Measurements from ENCODE around the gene DGKQ.
"Not testable (repeated sequence)": the region's sequence is repeated elsewhere in the genome, so short reads cannot be mapped to it uniquely, and the experiment has no call there.

Gene DGKQ

DNA sequence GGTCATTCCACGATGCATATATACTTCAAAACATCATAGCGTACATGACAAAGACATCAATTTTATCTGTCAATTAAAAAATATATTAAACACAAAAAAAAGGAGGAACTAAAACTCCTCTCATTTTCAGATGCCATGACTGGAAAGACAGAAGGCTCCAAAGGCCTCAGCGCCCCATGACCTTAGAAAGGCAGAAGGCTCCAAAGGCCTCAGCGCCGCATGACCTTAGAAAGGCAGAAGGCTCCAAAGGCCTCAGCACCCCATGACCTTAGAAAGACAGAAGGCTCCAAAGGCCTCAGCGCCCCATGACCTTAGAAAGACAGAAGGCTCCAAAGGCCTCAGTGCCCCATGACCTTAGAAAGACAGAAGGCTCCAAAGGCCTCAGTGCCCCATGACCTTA is 54.8 kb downstream of the DGKQ start:
- not testable (repeated sequence) for DNase-seq

DNA sequence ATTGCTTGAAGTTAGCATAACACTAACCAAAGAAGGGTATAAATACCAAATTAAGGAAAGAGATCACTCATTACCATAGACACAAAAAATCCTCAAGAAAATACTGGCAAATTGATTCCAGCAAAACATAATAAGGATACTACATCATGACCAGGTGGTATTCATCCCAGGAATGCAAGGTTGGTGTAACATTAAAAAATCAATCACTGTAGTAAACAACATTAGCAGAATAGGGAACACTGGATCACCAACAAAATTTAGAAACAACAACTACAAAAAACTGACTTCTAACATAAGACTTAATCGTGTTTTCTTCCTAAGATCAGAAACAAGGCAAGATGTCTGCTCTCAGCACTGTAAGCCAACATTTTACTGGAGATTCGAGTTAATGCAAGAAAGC is 55.4 kb downstream of the DGKQ start:
- no peak for DNase-seq

DNA sequence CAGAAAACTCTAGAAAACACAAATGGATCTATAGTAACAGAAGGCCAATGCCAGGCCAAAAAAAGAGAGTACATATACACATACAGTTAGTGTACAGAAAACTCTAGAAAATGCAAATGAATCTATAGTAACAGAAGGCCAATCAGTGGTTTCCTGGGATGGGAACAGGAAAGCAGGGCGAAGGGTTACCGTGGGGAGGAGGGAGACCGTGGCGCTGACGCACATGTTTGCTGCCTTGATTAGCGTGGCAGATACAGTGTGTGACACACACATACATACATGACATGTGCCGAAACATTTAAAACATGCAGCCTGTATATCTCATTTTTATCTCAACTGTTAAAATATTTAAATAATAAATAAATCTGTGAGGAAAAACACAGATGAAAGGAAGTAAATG is 55.9 kb downstream of the DGKQ start:
- DNase-seq: no peak

DNA sequence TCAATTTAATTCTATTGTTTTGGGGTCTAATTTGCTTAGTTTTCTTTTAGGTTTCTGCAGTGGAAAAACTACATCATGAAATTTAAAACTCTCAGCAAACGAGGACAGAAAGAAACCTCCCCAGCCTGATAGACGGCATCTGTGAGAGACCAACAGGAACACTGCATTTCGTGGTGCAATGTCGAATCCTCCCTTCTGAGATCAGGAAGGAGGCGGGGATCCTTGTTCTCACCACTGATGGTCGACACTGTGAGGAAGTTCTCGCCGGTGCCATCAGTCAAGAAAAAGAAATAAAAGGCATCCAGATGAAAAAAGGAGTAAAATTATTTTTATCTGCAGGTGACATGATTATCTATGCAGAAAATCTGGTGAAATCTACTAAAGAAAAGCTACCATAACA is 57.8 kb downstream of the DGKQ start:
- no peak for DNase-seq

DNA sequence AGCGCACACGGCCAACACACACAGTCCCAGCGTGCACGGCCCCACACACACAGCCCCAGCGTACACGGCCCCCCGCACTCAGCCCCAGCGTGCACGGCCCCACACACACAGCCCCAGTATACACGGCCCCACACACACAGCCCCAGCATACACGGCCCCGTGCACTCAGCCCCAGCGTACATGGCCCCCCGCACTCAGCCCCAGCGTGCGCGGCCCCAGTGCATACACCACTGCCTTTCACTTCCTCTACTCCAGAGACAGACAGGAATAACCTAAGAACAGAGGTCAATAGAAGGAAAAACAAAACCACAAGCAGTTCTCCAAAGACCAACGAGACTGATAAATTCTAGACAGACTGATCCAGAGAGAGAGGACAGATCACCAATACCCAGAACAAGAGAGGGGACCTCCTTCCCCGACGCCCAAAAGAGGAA is 58.3 kb downstream of the DGKQ start:
- no peak for DNase-seq

DNA sequence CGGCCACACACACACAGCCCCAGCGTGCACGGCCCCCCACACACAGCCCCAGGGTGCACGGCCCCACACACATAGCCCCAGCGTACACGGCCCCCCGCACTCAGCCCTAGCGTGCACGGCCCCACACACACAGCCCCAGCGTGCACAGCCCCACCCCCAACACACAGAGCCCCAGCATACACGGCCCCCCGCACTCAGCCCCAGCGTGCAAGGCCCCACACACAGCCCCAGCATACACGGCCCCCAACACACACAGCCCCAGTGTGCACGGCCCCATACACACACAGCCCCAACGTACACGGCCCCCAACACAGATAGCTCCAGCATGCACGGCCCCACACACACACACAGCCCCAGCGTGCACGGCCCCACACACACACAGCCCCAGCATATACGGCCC is 58.8 kb downstream of the DGKQ start:
- no peak for DNase-seq

DNA sequence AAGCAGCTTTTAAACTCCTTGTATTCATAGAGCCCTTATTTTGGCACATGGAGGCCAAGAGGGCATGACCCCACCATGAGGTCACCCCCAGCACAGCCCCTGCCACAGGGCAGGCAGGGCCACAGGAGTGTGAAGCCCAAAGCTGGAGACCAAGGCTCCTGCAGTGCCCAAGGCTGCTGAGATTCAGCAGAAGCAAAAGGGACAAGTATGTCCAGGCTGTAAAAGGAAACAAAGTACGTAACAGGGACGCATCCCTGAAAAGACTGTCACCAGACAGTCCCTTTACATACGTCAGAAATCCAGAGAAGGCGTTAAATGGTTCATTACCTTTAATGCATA is 60.1 kb downstream of the DGKQ start:
- DNase-seq: no peak

DNA sequence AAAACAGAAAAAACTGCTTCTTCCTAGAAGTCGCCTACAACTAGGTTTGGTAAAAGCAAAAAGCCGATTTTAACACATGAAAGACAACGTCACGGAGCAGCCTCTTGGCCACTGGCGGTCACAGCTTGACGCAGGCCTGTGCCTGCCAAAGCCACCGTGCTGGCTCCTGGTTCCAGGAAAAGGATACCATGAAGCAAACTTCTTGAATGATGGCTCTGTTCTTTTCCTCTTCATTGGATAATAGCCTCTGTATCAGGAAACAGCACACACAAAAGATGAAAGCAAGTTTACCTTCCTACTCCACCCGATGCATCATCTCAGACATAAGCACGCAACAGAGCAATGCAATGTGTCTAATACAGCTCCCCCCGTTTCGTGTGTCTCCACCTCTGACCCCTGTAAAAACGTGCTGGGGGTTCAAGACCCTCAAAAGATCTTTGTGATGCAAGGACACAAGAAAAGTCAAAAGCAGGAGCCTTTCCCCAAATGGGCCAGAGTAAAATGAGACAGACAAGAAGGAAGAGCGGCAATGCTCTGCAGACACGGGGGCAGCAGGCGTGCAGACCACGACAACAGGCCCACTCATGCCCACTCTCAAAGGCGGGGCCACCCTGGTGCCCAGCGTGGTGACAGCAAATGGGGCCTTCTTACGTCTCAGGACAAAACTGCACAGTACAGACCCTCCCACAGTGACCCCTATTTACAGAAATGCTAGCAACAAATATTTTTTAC is 60.7 kb downstream of the DGKQ start:
- DNase-seq: no peak

DNA sequence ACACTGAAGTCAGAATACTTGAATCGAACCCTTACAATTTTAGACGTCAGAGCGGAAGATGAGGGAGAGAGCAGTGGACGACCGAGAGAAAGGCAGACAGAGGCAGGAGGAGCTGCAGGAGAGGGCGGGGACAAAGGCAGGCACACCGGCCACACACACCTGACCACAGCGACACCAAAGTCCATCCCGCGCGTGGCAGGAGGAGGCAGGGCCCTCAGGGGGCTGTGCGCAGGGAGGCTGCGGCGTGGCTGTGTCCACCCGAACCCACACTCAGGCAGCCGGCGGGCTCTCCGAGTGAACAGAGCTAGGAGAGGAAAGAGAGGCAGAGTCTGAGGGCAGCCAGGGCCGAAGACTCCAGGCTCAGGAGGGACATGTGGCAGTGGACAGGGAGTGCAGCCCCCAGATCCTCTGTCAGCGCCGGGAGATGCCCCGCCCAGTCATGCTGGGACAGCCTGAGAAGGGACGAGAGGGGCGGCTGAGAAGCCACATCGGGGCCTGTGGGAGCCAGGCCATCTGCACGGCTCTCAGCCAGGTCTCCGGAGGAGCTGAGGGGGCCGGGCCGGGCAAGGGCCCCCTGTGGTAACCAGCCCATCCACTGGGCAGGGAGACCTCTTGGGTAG is 61.4 kb downstream of the DGKQ start:
- DNase-seq: no peak

DNA sequence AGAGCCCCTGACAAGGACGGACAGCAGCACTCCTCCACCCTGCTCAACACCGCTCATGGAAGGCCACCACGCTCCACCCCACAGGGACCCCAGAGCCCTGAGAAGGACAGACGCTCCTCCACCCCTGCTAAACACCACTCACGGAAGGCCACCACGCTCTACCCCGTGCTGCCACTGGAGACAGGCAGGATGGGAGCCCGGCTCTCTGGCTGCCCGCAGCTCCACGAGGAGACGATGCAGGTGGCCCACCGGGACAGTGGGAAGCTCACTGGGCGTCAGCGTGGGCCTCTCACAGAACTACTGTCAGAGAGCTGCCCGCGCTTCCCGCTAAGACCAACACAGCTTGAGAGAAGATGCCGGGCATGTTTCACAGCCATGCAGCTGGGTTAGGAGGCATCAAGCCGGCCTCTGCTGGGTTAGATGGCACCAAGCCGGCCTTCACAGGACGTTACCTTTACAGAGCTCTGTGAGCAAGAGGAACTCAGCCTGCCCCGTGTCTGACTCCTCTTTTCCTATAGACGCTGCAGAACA is 62.1 kb downstream of the DGKQ start:
- DNase-seq: no peak

DNA sequence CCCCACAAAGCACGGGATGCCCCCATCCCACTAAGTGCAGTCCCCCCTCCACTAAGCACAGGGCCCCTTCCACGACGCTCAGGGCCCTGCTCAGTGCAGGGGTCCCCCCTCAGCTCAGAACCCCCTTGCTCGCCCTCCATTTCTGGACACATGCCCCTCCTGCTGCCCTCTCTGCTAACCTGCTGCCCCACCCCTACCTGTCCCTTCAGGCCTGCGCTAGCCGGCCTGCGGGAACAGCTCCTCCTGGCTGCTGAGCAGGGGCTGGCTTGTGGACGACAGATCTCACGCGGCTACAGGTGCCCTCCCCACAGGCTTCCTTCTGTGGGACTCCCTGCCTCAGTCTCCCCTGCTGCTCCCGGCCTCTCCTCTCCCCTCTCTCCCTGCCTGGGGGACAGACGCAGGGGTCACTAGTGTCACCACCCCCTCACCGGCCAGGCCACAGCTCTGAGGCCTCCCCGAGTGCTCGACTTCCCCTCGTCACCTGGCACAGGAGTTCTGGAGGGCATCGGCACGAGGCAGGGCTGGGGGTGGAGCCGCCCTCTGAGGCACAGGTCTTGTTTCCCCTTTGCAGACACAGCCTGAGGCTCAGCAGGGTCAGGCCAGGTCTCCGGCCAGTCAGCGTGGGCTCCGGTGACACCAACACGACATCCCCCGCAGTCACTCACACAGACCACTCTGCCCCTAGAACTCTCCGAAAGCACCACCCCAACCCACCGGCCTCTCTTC is 62.8 kb downstream of the DGKQ start:
- no peak for DNase-seq

DNA sequence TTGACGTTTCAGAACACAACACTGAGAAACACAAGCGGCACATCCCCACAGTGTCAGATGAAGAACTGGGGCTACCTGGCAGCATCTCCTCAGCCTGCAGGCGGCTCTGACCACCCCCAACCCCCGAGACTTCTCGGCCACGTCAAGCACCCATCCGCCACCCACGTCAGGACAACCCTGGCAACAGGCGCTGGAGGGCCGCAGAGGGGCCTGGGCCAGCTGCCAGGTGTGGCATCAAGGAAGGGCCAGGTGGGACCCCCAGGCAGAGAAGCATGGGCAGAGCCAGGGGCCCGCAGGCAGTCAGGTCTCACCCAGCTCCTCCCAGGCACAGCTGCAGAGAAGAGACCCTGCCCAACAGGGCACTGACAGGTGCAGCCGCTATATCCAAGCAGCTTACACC is 63.5 kb downstream of the DGKQ start:
- no peak for DNase-seq

DNA sequence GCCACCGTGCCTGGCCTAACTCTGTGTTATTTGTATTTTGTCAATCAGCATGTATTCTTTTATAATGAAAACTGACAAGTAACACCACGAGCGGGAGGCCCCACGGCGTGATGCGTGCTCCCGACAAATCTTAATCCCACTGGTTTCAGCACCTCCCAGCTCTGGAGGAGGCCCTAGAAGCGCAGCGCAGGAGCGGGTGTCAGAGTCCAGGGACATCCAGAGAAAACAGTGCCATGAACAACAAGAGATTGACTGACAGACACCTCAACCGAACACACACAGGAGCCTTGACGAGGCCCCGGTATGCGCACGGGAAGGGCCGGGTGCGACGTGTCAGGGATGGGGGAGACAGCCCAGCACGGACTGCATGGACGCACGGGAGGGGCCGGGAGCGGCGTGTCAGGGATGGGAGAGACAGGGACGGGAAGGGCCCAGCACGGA is 64.2 kb downstream of the DGKQ start:
- no peak for DNase-seq
